T-helper 1 cell (primary cell): ENCODE results near the gene RAB11FIP3.

Source experiments
- DNase-seq, 5 donors: peaks; one replicate each; pipeline ENCODE4 v3.0.0-alpha.2; 2012 to 2020

Gene RAB11FIP3

DNA sequence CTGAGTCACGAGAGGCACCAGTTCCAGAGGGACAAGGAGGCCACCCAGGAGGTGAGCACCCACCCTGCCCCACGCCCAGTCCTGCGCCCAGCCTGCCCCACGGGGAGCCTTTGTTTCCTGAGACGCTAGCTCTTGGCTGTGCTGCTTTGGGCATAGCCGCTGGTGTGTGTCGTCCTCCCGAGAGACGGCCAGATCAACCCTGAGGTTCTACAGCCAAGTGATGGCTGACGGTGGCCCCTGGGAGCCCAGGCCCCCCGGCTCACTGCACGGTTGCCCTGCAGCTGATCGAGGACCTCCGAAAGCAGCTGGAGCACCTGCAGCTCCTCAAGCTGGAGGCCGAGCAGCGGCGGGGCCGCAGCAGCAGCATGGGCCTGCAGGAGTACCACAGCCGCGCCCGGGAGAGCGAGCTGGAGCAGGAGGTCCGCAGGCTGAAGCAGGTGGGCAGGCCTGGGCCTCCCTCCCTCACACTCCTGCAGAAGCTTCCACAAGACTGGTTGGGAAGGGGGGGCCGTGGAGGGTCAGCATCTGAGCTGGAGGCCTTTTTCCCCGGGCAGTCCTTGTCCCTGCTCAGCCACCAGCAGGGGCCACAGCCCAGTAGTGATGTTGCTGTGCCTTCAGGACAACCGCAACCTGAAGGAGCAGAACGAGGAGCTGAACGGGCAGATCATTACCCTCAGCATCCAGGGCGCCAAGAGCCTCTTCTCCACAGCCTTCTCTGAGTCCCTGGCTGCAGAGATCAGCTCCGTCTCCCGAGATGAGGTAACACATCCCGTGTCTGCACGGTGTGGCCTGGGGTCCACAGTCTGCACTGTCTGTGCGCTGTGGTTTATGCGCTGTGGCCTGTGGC lies 94.6 kb downstream of the RAB11FIP3 start:
- no peak for DNase-seq

GRCh38 chr16:520847-521246 lies 95.4 kb downstream of the RAB11FIP3 start:
- DNase-seq = no peak

- DNase-seq = no peak
Observed at GRCh38 chr16:521381-522210, 96.1 kb downstream of the RAB11FIP3 start.

DNA sequence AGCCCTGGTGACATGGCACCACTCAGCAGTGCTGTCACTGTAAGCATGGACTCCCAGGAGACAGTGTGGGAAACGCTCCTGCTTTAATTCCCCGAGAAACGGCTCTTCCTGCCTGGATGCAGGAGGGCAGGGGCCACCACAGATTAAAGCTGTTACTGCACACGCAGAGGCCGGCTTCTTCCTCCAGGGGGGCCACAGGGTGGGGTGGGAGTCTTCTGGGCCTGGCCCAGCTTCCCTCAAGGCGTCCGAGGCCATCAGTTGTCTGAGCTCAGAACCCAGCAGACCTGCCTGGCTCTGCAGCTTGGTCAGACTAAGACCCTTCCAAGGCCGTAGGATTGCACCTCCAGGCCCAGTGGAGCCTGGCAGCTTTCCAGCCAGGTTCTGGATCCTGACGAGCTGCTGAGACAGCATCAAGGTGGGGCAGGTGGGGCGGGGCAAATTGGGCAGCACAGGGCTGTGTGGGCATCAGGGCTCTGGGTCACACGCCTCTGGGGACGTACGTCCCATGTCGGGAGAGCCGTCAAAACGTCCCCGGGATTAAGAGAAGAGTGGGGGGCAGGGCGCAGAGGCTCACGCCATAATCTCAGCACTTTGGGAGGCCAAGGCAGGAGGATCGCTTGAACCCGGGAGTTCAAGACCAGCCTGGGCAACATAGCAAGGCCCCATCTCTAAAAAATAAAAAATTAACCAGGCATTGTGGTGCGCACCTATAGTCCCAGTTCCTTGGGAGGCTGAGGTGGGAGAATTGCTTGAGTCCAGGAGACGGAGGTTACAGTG lies 97.1 kb downstream of the RAB11FIP3 start:
- DNase-seq = no peak

DNA sequence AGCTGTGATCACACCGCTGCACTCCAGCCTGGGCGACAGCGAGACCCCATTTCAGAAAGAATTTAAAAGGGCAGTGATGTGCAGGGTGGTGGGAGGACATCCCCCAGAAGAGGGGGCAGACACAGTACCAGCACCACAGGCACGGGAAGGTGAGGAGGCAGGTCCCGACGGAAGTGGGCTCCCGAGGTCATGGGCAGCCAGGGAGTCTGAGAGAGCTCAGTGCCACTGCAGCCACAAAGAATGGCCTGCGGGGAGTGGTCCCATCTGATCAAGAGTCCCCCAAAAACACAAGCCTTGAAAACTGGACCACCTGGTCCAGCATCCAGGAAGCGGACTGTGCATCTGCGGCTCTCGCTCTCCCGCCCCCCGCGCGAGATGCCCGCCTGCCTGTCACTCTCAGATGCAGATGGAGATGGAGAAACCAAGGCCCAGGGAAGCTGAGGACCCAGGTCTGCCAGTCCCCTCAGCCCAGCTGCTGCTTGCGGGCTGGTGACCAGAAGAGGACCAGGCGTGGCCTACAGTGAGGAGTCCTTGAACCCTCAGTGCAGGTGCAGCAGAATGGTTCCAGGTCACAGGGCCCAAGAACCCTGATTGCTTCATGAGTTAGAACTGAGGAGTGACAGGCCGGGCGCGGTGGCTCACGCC lies 97.8 kb downstream of the RAB11FIP3 start:
- DNase-seq = no peak

DNA sequence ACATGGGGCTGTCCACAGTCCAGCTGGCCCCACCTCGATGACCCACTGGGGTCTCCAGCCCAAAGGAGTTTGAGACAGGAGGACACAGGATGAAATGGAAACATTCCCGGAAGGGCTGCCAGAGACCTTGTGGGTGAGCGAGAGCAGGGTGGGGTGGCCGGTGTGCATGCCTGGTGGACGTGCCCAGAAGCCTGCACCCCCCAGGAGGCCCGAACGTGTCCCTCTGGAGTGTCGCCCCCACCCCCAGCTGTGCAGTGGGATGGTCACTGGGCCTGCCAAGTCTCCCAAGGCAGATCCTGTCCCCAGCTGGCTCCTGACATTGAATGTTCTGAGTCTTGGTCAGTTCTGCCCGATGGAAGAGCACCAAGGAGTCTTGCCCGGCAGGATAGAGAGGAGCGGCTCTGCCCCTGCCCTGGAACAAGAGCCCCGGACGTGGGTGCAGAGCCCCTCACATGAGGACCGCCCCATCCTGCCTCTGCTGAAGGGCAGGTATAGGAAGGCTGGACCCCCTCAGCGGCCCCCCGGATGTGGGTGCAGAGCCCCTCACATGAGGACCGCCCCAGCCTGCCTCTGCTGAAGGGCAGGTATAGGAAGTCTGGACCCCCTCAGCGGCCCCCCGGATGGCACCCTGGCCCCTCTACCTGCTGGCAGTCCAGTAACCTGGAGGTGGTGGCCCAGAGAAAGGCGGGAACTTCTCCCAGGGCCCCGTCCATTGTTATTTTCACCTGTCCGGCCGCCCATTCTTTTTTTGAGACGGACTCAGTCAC lies 99.0 kb downstream of the RAB11FIP3 start:
- no peak for DNase-seq

GRCh38 chr16:525123-525519 lies 99.7 kb downstream of the RAB11FIP3 start:
- no peak for DNase-seq

DNA sequence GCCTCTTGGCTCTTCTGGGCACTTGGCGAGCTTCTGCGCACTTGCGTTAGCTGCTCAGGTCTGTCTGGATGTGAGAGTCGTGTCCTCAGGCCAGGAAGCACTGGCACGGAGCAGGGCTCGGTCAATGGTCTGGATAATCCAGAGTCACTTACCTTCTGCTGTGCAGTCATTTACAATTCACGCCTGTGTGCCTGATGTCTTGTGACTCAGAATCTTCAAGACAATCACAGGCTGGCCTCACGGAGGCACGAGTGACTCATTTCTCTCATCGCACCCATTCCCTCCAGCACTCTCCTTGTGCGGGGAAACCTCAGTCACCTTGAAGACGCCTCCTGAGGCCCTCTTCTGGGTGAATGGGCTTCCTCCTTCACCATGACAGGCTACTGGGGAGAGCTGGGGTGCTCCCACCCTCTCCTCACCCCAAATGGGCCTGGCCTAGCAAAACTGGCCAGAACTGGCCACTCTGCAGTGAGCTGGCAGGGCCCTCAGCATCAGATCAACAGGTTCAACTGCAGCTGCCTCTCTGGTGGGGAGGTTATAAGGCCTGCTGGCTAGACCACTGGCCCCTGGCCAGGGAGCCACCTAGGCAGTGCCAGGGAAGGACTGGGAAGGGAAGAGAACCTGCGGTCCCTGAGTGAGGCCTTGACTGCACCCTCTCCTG lies 100.2 kb downstream of the RAB11FIP3 start:
- DNase-seq = peak in 1 of 5 donors; percentile 88

- DNase-seq = peak in 1 of 5 donors; percentile 2
Observed at GRCh38 chr16:526181-527014, 100.9 kb downstream of the RAB11FIP3 start.

DNA sequence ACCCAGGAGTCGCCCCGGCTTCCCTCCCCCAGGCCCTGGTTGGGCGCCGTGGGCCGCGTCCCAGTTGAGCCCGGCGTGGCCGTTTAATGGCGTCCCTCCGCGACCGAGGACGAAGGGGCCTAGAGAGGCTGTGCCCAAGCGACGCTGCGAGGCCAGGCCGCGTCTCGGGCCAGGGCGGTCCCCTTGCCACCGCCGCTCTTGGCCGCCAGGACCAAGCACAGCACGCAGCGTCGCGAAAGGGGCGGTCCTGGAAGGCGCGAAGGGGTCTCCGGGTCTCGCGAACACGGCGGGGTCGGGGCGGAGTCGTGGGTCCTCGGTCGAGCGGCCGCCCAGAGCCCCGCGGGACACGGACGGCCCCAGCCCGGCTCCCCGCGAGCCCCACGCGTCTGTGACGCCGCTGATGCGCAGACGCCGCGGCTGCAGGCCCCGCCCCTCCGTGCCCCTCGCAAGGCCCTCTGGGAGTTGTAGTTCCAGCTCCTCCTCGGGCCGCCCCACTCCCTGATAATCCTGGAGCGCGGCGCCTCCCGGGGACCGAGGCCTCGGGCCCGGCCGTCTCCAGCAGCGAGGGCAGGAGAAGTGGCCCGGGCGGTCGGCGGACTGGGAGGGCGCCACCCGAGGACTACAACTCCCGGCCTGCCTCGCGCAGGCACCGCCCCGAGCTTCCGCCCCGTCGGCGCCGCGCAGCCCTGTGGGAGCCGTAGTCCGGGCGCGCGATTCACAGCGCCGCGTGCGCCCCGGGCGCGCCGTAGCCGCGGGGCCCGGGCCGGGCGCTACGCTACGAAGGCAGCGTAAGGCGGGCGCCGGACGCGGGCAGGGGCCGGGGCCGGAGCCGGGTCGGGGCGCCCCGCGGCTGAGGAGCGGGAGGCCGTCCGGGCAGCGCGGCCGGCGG lies 101.8 kb downstream of the RAB11FIP3 start, which contains the start of gene CAPN15:
TSS of gene CAPN15 (plus strand) at position 698 of the 889 bp plus-strand sequence. CDS start 19,127 bp downstream, outside the sequence.
- DNase-seq = peak; percentile 74 to 87 (median 79)

DNA sequence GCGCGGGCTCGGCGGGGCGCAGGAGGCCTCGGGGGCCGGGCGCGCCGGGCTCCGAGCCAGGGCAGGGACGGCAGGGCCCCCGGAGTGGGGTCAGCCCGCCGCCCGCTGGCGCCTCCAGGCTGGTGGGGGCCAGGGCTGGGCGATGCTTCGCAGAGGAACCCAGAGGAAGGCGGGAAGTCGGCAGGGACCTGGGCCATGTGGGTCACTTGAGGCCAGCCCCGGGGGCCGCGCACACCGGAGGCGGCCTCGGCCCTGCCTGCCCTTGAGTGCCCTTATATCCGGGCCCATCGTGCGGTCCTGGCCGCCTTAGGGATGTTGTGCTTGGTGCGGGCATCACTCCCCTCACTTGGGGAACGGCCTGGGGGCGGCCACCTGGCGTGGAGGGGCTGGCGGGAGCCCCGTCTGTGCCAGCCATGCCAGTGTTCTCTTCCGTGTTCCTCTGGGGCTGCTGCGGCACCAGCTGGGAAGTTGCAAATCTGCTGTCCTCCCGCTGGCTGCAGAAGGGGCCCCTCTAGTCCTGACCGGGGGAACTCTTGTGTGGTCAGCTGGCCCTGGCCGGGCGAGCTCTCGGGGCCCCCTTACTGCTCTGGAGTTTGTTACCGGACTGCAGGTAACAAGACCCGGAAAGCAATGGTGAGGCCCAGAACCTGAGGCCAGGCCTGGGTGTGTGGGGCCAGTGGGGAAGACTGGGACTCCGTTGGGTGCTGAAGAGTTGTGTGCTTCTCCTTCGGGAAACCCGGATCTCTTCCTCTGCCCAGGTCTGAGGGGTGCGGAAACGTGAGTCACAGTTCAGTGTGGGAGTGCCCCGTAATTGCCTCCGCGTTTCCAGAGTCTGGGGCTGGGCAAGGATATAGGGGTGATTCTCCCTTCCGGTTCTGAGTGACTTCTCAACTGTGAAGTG lies 102.9 kb downstream of the RAB11FIP3 start:
- peak in 2 of 5 donors; percentile 21 to 36 for DNase-seq

DNA sequence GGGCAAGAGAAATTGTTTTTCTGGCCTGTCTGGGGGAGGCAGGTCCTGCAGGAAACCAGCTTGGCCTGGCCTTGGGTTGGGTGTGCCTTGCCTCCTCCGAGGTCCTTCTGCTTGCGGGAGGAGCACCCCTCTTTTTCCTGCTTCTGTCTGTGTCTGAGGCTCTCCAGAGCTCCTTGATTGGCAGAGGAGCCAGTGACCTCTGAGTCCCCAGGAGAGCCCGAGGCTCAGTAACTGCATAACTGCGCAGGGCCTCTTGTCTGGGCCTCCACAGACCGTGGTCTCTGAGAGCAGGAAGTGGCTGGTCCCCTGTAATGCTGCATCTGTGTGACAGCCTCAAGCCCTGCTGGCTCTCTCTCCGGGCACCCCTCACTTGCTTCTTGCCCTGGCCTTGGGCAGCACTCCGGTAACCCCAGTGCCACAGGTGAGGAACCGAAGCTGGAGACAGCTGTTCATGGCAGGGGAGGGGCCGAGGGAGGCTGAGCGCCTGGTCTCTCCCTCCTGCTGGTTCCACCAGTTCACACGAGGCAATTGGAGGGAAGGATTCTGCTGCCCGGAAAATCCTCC lies 103.6 kb downstream of the RAB11FIP3 start:
- DNase-seq = peak in 1 of 5 donors; percentile 52

- no peak for DNase-seq
Observed at GRCh38 chr16:530111-530817, 104.8 kb downstream of the RAB11FIP3 start.

GRCh38 chr16:531494-532125 lies 106.2 kb downstream of the RAB11FIP3 start:
- no peak for DNase-seq

DNA sequence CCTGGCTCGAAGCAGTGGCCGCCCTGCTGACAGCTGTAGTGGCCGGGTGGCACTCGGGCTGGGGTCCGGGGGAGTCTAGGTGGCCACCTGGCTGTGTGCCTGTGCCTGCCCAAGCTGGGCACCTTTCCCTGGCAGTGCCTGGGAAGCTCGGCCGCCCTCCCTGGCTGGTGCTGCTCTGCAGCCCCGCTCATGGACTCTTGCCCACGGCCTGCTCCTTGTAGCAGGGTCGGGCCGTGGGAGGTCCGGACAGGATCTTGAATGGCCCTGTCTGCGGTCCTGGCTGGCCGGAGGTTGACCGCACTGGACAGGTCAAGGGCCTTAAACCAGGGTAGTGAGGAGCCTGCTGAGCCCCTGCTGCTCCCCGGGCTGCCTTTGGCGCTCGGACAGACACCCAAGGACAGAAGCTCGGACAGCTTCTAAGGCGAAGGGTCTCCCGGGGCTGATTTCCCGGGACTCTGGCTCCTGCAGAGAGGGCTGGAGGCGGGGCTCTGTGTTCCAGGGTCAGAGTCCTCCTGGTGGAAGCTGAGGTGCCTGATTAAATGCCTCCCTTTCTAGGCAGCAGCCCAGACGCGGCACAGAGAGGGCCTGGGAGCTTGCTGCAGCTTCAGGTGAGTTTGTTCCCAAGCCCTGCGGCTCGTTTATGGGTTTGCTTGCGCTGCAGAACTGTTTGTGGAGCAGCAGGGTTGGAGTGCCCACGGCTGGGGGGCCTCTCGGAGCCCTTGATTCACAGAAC lies 108.1 kb downstream of the RAB11FIP3 start:
- DNase-seq = no peak

GRCh38 chr16:534135-534534 lies 108.7 kb downstream of the RAB11FIP3 start:
- no peak for DNase-seq
